CD4-positive, alpha-beta T cell (primary cell): ENCODE data around the gene TMEM40. TPM values are rescaled to one million over a fixed set of nuclear protein-coding genes. Genes with fewer than 3 reads are reported as not detected.

Experiments
- ATAC-seq: fragments of 200-7000 bp; cut with Tn5 transposase; one replicate; pipeline ENCODE4 v1.10.0; 2022; ENCODE audit warnings: mild to moderate bottlenecking; ENCODE audit not compliant: poor library complexity
- CTCF ChIA-PET: fragments of 350-600 bp; sonication (Branson Sonifier 250); formaldehyde crosslinking; loops from one replicate; lab custom pipeline; 2021; ENCODE audit warnings: antibody characterized with exemption, inconsistent platforms; lab: Charles Lee
- POLR2A ChIA-PET: fragments of 350-600 bp; sonication (Branson Sonifier 250); formaldehyde crosslinking; loops from one replicate; lab custom pipeline; 2021; ENCODE audit warnings: antibody characterized with exemption, inconsistent platforms; lab: Charles Lee
- DNase-seq, 14 experiments: peaks; one replicate each; pipeline ENCODE4 v3.0.0-alpha.2; 2013 to 2020; ENCODE audit warnings: mixed read lengths in 2 of 14
- H3K27ac ChIP-seq, 2 donors: one replicate each; pipeline versions ENCODE4 v1.5.1 to v1.7.0; 2013; ENCODE audit warnings: low read length in 2 of 2, low read depth in 1 of 2, mild to moderate bottlenecking in 1 of 2
- H3K27me3 ChIP-seq, 2 experiments: 1 replicate in 1 of 2; 2 replicates in 1 of 2; pipeline versions ENCODE4 v1.6.1 to v1.7.0; 2013; ENCODE audit warnings: low read length in 2 of 2, control low read depth in 1 of 2, mild to moderate bottlenecking in 1 of 2, moderate library complexity in 1 of 2; ENCODE audit not compliant: insufficient read depth in 2 of 2, control insufficient read depth in 1 of 2
- H3K36me3 ChIP-seq: one replicate; pipeline ENCODE4 v1.6.1; 2013; ENCODE audit warnings: low read length, control low read depth; ENCODE audit not compliant: insufficient read depth
- H3K4me1 ChIP-seq: one replicate; pipeline ENCODE4 v1.6.1; 2013; ENCODE audit warnings: low read length, control low read depth; ENCODE audit not compliant: insufficient read depth
- H3K4me3 ChIP-seq: one replicate; pipeline ENCODE4 v1.5.1; 2013; ENCODE audit warnings: mild to moderate bottlenecking, low read length, moderate library complexity
- H3K9me3 ChIP-seq, 2 experiments: 1 replicate in 1 of 2; 2 replicates in 1 of 2; pipeline versions ENCODE4 v1.6.1 to v1.7.0; 2013; ENCODE audit warnings: low read length in 2 of 2, mild to moderate bottlenecking in 2 of 2, control low read depth in 1 of 2, moderate library complexity in 1 of 2; ENCODE audit not compliant: control insufficient read depth in 1 of 2, insufficient read depth in 1 of 2
- H3K27ac Mint-ChIP-seq: one replicate; pipeline ENCODE4 v1.8.0; 2020; ENCODE audit warnings: mixed read lengths
- H3K27me3 Mint-ChIP-seq: one replicate; pipeline ENCODE4 v1.8.0; 2021; ENCODE audit warnings: mixed read lengths
- H3K36me3 Mint-ChIP-seq: one replicate; pipeline ENCODE4 v1.8.0; 2021; ENCODE audit warnings: low read depth, mixed read lengths
- H3K4me1 Mint-ChIP-seq: one replicate; pipeline ENCODE4 v1.8.0; 2021; ENCODE audit warnings: low read depth, mixed read lengths
- H3K4me3 Mint-ChIP-seq: one replicate; pipeline ENCODE4 v1.8.0; 2020; ENCODE audit warnings: mild to moderate bottlenecking, mixed read lengths
- H3K9me3 Mint-ChIP-seq: one replicate; pipeline ENCODE4 v1.8.0; 2020; ENCODE audit warnings: mixed read lengths
- intact Hi-C, 2 experiments: fragments of 100-400 bp; cut with DNase I in 1 of 2; cut with micrococcal nuclease in 1 of 2; formaldehyde crosslinking; loops; one replicate each; pipeline versions ENCODE4 v1.15.1 to v1.9.0; 2023 to 2025; cut with DNase I, micrococcal nuclease
- total RNA-seq, 174 experiments: library from RNA in 2 of 174; stranded (reverse) in 2 of 174; gene quantifications; one replicate each; pipeline ENCODE4 v1.2.3 and lab custom pipeline; 2021 to 2026
- TF ChIP-seq, protein P1 (sequence below): fragments of 200-600 bp; IDR thresholded peaks from one replicate; pipeline ENCODE4 v1.8.0; 2022; ENCODE audit warnings: antibody characterized with exemption, mild to moderate bottlenecking

Gene TMEM40
- total RNA-seq, 2 experiments from 2014 or later: not detected

DNA sequence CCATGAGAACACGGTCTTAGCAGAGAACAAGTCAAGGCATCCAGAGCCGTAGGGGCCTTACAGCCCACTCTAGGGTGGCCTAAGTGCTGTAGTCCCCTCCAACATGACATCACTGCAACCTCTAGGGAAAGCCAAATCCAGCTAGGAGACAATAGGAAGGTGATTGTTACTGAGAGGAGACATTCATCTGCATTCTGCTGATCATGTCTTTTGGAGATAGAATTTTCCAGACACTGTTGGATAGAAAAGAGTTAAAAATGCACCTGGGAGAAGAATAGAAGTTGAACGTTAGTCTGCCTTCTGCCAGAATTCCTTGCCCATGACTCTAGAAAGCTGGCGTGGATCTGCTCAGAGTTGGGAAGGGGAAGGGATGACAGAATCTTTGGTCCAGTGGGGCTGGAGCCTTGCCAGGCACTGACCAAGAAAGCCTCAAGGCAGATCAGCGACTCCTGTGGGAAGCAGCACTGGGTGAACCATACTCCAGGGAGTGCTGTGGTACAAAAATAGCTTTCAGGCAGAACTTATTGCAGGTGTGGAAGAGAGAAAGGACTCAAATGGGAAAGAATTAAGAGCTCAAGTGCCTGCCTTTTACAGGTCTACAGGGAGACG, 50.4 kb downstream of the TMEM40 start:
- H3K4me1 Mint-ChIP-seq: no peaks in the 10 kb centered on the region
- no peak for DNase-seq
- no peaks in the 10 kb centered on the region for H3K27me3 ChIP-seq
- no peaks in the 10 kb centered on the region for H3K9me3 ChIP-seq
- no peaks in the 10 kb centered on the region for H3K9me3 Mint-ChIP-seq
- no peak overlapping the region for H3K4me3 ChIP-seq
- no peak for ATAC-seq
- no peak overlapping the region for H3K27ac Mint-ChIP-seq
- POLR2A ChIA-PET: no interaction called here
- TF ChIP-seq, protein P1, sequence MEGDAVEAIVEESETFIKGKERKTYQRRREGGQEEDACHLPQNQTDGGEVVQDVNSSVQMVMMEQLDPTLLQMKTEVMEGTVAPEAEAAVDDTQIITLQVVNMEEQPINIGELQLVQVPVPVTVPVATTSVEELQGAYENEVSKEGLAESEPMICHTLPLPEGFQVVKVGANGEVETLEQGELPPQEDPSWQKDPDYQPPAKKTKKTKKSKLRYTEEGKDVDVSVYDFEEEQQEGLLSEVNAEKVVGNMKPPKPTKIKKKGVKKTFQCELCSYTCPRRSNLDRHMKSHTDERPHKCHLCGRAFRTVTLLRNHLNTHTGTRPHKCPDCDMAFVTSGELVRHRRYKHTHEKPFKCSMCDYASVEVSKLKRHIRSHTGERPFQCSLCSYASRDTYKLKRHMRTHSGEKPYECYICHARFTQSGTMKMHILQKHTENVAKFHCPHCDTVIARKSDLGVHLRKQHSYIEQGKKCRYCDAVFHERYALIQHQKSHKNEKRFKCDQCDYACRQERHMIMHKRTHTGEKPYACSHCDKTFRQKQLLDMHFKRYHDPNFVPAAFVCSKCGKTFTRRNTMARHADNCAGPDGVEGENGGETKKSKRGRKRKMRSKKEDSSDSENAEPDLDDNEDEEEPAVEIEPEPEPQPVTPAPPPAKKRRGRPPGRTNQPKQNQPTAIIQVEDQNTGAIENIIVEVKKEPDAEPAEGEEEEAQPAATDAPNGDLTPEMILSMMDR: no peak
- no peak overlapping the region for H3K4me3 Mint-ChIP-seq
- CTCF ChIA-PET: interaction anchor here (0.8 kb wide), 1 partner anchor 10 kb away, joined by 3 read pairs; no protein-coding TSS in a partner anchor
- H3K27ac ChIP-seq: no peak overlapping the region
- no peaks in the 10 kb centered on the region for H3K4me1 ChIP-seq
- H3K27me3 Mint-ChIP-seq: no peaks in the 10 kb centered on the region
- no peaks in the 10 kb centered on the region for H3K36me3 ChIP-seq
- no peaks in the 10 kb centered on the region for H3K36me3 Mint-ChIP-seq
- intact Hi-C loops: loop anchor here (5.0 kb wide), 1 partner anchor 184 kb away; no protein-coding TSS in a partner anchor

DNA sequence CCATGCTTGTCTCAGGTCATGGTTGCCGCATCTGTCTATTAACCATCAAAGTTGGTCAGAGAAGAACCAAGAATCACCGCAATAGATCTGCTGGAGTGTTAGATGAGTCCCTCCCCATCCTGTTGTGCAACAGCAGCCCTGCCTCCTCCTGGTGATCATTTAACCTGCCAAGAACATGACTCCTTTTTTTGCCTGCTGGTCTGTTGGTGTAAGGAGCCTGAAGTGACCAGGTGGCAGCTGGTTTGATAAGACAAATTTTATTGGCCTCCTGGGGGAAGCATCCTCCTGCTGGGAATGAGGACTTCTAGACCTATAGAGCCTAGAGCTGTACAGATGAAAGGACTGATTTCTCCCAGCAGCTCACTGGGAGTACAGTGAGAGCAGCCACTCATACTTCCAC, 51.6 kb downstream of the TMEM40 start:
- H3K4me3 Mint-ChIP-seq: no peak overlapping the region
- CTCF ChIA-PET: interaction anchor here (1.1 kb wide), 1 partner anchor 12 kb away, joined by 4 read pairs; no protein-coding TSS in a partner anchor
- H3K9me3 Mint-ChIP-seq: no peaks in the 10 kb centered on the region
- Histone ChIP-seq H3K27me3 (no peaks in the 10 kb centered on the region), H3K9me3 (no peaks in the 10 kb centered on the region), H3K4me3 (no peak overlapping the region), H3K27ac (no peak overlapping the region), H3K36me3 (no peaks in the 10 kb centered on the region), H3K4me1 (no peaks in the 10 kb centered on the region)
- intact Hi-C loops: loop anchor here (5.0 kb wide), 1 partner anchor 185 kb away; no protein-coding TSS in a partner anchor
- ATAC-seq (no peak), DNase-seq (no peak)
- no peaks in the 10 kb centered on the region for H3K27me3 Mint-ChIP-seq
- H3K4me1 Mint-ChIP-seq: no peaks in the 10 kb centered on the region
- no peaks in the 10 kb centered on the region for H3K36me3 Mint-ChIP-seq
- H3K27ac Mint-ChIP-seq: no peak overlapping the region
- TF ChIP-seq, protein P1: no peak
- POLR2A ChIA-PET: no interaction called here

DNA sequence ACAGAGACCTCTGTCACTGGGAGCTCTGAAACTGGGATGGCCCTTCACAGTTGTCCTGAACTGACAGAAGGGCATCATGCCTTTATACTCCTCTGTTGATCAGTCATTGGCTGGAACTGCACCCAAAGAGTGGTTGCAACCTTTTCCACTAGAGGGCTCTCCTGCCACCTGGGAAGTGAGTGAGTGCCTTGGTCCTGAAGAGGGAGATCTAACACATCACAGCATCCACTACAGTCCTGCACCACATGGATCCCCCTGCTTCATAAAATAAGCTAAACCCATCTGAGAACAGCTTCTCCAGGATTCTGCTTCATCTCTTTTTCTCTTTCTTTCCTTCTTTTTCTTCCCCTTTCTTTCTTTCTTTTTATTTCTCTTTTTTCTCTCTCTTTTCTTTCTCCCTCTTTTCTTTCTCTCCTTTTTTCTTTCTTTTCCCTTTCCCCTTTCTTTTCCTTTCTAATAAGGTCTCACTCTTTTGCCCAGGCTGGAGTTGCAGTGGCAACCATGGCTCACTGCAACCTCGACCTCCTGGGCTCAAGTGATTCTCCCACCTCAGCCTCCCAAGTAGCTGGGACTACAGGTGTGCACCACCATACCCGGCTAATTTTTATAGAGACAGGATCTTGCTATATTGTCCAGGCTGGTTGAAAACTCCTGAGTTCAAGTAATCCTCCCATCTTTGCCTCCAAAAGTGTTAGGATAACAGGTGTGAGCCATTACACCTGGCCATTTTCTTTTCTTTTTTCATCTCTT, 52.4 kb downstream of the TMEM40 start:
- no peaks in the 10 kb centered on the region for H3K27me3 Mint-ChIP-seq
- H3K9me3 Mint-ChIP-seq: no peaks in the 10 kb centered on the region
- CTCF ChIA-PET: interaction anchor here (0.8 to 1.1 kb wide), 3 partner anchors 10 to 135 kb away, joined by 3 to 4 read pairs (median 3); partner anchors contain the start of gene RPL32
- H3K9me3 ChIP-seq: no peaks in the 10 kb centered on the region
- no peak overlapping the region for H3K4me3 ChIP-seq
- intact Hi-C loops: loop anchor here (1.0 to 5.0 kb wide), 3 partner anchors 14 to 186 kb away; partner anchors contain the start of gene RAF1 (in 1 of the 2)
- no peaks in the 10 kb centered on the region for H3K27me3 ChIP-seq
- H3K36me3 Mint-ChIP-seq: no peaks in the 10 kb centered on the region
- no peaks in the 10 kb centered on the region for H3K4me1 Mint-ChIP-seq
- H3K4me1 ChIP-seq: no peaks in the 10 kb centered on the region
- peak; percentile 99 for ATAC-seq
- POLR2A ChIA-PET: no interaction called here
- TF ChIP-seq, protein P1: peak; percentile 77
- H3K4me3 Mint-ChIP-seq: no peak overlapping the region
- H3K27ac ChIP-seq: no peak overlapping the region
- H3K36me3 ChIP-seq: no peaks in the 10 kb centered on the region
- no peak overlapping the region for H3K27ac Mint-ChIP-seq
- DNase-seq: peak; percentile 12 to 81 (median 35)
